ENCODE results near the gene TES. TPM values are rescaled to one million over a fixed set of nuclear protein-coding genes. Genes with fewer than 3 reads are reported as not detected.
"Not testable (repeated sequence)": the region's sequence is repeated elsewhere in the genome, so short reads cannot be mapped to it uniquely, and the experiment has no call there.

Gene TES
- polyA plus RNA-seq, 4 donors: 32.7 to 83.9 (median 73.9) TPM

GRCh38 chr7:116273918-116274301, 63.6 kb downstream of the TES start:
- DNase-seq (ENCODE audit: low read depth in 4 of 4, low spot score in 3 of 4): no peak

GRCh38 chr7:116277070-116277469, 66.7 kb downstream of the TES start:
- DNase-seq (ENCODE audit: low read depth in 4 of 4, low spot score in 3 of 4): no peak

- DNase-seq (ENCODE audit: low read depth in 4 of 4, low spot score in 3 of 4): no peak
These were observed 68.9 kb downstream of the TES start for GRCh38 chr7:116279217-116279616.

- DNase-seq (ENCODE audit: low read depth in 4 of 4, low spot score in 3 of 4): no peak
These were observed 70.5 kb downstream of the TES start for GRCh38 chr7:116280803-116281202.

- no peak for DNase-seq (ENCODE audit: low read depth in 4 of 4, low spot score in 3 of 4)
These were observed 73.4 kb downstream of the TES start for GRCh38 chr7:116283595-116284204.

GRCh38 chr7:116284390-116284789, 74.1 kb downstream of the TES start:
- DNase-seq (ENCODE audit: low read depth in 4 of 4, low spot score in 3 of 4): no peak

GRCh38 chr7:116285252-116285651, 74.9 kb downstream of the TES start:
- DNase-seq (ENCODE audit: low read depth in 4 of 4, low spot score in 3 of 4): no peak

- no peak for DNase-seq (ENCODE audit: low read depth in 4 of 4, low spot score in 3 of 4)
These were observed 80.4 kb downstream of the TES start for GRCh38 chr7:116290740-116291139.

GRCh38 chr7:116291937-116292336, 81.6 kb downstream of the TES start:
- DNase-seq (ENCODE audit: low read depth in 4 of 4, low spot score in 3 of 4): no peak

- no peak for DNase-seq (ENCODE audit: low read depth in 4 of 4, low spot score in 3 of 4)
These were observed 82.0 kb downstream of the TES start for GRCh38 chr7:116292381-116292780.

GRCh38 chr7:116293139-116293538, 82.8 kb downstream of the TES start:
- DNase-seq (ENCODE audit: low read depth in 4 of 4, low spot score in 3 of 4): no peak

GRCh38 chr7:116293633-116294032, 83.3 kb downstream of the TES start:
- no peak for DNase-seq (ENCODE audit: low read depth in 4 of 4, low spot score in 3 of 4)

- DNase-seq (ENCODE audit: low read depth in 4 of 4, low spot score in 3 of 4): not testable (repeated sequence)
These were observed 85.6 kb downstream of the TES start for GRCh38 chr7:116295903-116296302.

- DNase-seq (ENCODE audit: low read depth in 4 of 4, low spot score in 3 of 4): no peak
These were observed 87.7 kb downstream of the TES start for GRCh38 chr7:116298055-116298454.

- DNase-seq (ENCODE audit: low read depth in 4 of 4, low spot score in 3 of 4): no peak
These were observed 88.2 kb downstream of the TES start for GRCh38 chr7:116298576-116298975.

GRCh38 chr7:116305485-116306408, 95.4 kb downstream of the TES start:
- DNase-seq (ENCODE audit: low read depth in 4 of 4, low spot score in 3 of 4): no peak

GRCh38 chr7:116306409-116307048, 96.2 kb downstream of the TES start:
- DNase-seq (ENCODE audit: low read depth in 4 of 4, low spot score in 3 of 4): no peak

GRCh38 chr7:116307253-116307652, 96.9 kb downstream of the TES start:
- DNase-seq (ENCODE audit: low read depth in 4 of 4, low spot score in 3 of 4): no peak

Measured in left renal pelvis (tissue), 4 donors.